Body of pancreas (tissue), 4 donors: ENCODE measurements around the gene GRK6. TPM values are rescaled to one million over a fixed set of nuclear protein-coding genes. Genes with fewer than 3 reads are reported as not detected.
"Not testable (repeated sequence)": the region's sequence is repeated elsewhere in the genome, so short reads cannot be mapped to it uniquely, and the experiment has no call there.

Experiments
- ATAC-seq: fragments of 150-250 bp; one replicate; pipeline ENCODE4 v1.9.1; 2016
- DNase-seq, 4 donors: peaks; one replicate each; pipeline ENCODE4 v3.0.0-alpha.2; 2019
- H3K27ac ChIP-seq, 4 donors: fragments of 200-600 bp; sonication (generic); 1 replicate in 3 of 4; 2 replicates in 1 of 4; pipeline versions ENCODE4 v1.5.1 to v1.6.1; 2016 to 2019; ENCODE audit warnings: mild to moderate bottlenecking in 1 of 4, mixed read lengths in 1 of 4, moderate library complexity in 1 of 4
- H3K27me3 ChIP-seq, 2 donors: fragments of 200-600 bp; sonication (generic); one replicate each; pipeline ENCODE4 v1.6.0; 2016; ENCODE audit warnings: mild to moderate bottlenecking in 1 of 2
- H3K36me3 ChIP-seq, 2 donors: fragments of 200-600 bp; sonication (generic); replicated peaks in 1 of 2; 2 replicates each; pipeline ENCODE4 v1.5.1; 2016; ENCODE audit warnings: low read depth in 2 of 2; ENCODE audit not compliant: insufficient read depth in 1 of 2
- H3K4me1 ChIP-seq: fragments of 200-600 bp; sonication (generic); one replicate; pipeline ENCODE4 v1.6.0; 2016
- H3K4me3 ChIP-seq, 2 donors: fragments of 200-600 bp; sonication (generic); 1 replicate in 1 of 2; 2 replicates in 1 of 2; pipeline ENCODE4 v1.5.1; 2016 to 2019
- H3K9me3 ChIP-seq, 3 donors: fragments of 200-600 bp; sonication (generic); 1 replicate in 2 of 3; 2 replicates in 1 of 3; pipeline ENCODE4 v1.5.1; 2016
- CTCF ChIP-seq, 7 experiments: fragments of 450-650 bp in 4 of 7; fragments of 200-600 bp in 3 of 7; sonication (generic) in 3 of 7; IDR thresholded peaks; one replicate each; pipeline ENCODE4 v1.5.1; 2016 to 2019; ENCODE audit warnings: antibody characterized with exemption in 7 of 7
- POLR2A ChIP-seq, 3 donors: fragments of 450-650 bp; IDR thresholded peaks; one replicate each; pipeline ENCODE4 v1.6.1; 2016; ENCODE audit warnings: antibody characterized with exemption in 3 of 3, mild to moderate bottlenecking in 2 of 3
- WGBS, 2 donors: methylation state at CpG; one replicate each; pipeline ENCODE4 v1.1.5; 2017; 5-methylcytosine and 5-hydroxymethylcytosine counted together
- intact Hi-C: fragments of 100-400 bp; cut with DNase I; formaldehyde crosslinking; loops from one replicate; pipeline ENCODE4 v1.15.1; 2023
- total RNA-seq, 2 donors: library from RNA; depleted of rRNA; stranded (reverse); fragments of >200 nt; gene quantifications; one replicate each; pipeline ENCODE4 v1.1.0, GENCODE V29; 2016

GRK6 gene
- total RNA-seq, 2 donors from 2014 or later: 13.7 to 20.8 TPM

DNA sequence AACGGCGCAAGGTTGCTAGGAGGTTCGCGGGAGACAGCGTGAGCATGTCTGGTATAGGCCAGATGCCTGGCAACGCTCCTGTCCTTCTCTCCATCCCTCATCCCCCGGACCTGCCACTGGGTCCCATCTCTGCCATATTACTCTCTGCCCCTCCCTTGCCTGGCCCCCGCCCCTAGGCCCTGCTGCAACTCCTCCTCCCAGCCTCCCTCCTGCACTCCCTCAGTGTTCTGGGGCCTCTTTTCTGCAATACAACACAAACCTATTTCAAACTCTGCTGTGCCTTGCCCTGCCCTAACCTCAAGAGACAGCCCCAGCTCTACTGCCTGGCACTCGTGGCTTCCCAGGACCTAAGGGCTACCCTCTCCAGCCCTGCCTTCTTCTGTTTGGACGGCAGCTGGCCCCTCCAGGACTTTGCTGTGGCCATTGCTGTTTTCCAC, 55.9 kb downstream of the GRK6 start:
- Histone ChIP-seq H3K9me3 (no peaks in the 10 kb centered on the region), H3K4me1 (peaks cover 15% of the 10 kb centered on the region), H3K36me3 (no peaks in the 10 kb centered on the region), H3K27me3 (no peaks in the 10 kb centered on the region), H3K27ac (no peak overlapping the region), H3K4me3 (no peak overlapping the region)
- 91% methylated on average over 10 of the region's 10 CpGs for WGBS, 2 donors
- intact Hi-C loops: no loop called here
- ATAC-seq: no peak
- DNase-seq: no peak
- TF ChIP-seq POLR2A (IDR thresholded peaks at IDR 0.05) (no peak), CTCF (IDR thresholded peaks at IDR 0.05) (no peak)

DNA sequence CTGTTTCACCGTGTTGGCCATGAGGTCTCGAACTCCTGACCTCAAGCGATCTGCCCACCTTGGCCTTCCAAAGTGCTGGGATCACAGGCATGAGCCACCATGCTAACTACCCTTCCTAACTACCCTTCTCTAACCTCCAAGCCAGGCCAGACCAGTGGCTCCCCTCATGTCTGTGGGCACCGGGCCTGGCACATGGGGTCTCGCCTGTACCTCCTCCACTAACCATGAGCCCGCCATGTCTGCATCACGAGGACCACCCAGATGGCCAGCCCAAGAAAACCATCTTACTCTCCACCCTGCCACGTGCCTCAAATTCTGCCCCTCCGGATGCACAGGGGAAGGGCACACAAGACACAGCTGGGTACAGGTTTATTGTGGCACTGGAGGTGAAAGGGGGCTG, 56.6 kb downstream of the GRK6 start:
- DNase-seq: no peak
- Histone ChIP-seq H3K36me3 (no peaks in the 10 kb centered on the region), H3K27ac (no peak overlapping the region), H3K4me1 (peaks cover 15% of the 10 kb centered on the region), H3K27me3 (no peaks in the 10 kb centered on the region), H3K4me3 (no peak overlapping the region), H3K9me3 (no peaks in the 10 kb centered on the region)
- intact Hi-C loops: no loop called here
- 96 to 100% methylated on average over 8 to 9 of the region's 9 CpGs for WGBS, 2 donors
- ATAC-seq: no peak
- no peak for TF ChIP-seq POLR2A (IDR thresholded peaks at IDR 0.05)
- TF ChIP-seq CTCF (IDR thresholded peaks at IDR 0.05): no peak

DNA sequence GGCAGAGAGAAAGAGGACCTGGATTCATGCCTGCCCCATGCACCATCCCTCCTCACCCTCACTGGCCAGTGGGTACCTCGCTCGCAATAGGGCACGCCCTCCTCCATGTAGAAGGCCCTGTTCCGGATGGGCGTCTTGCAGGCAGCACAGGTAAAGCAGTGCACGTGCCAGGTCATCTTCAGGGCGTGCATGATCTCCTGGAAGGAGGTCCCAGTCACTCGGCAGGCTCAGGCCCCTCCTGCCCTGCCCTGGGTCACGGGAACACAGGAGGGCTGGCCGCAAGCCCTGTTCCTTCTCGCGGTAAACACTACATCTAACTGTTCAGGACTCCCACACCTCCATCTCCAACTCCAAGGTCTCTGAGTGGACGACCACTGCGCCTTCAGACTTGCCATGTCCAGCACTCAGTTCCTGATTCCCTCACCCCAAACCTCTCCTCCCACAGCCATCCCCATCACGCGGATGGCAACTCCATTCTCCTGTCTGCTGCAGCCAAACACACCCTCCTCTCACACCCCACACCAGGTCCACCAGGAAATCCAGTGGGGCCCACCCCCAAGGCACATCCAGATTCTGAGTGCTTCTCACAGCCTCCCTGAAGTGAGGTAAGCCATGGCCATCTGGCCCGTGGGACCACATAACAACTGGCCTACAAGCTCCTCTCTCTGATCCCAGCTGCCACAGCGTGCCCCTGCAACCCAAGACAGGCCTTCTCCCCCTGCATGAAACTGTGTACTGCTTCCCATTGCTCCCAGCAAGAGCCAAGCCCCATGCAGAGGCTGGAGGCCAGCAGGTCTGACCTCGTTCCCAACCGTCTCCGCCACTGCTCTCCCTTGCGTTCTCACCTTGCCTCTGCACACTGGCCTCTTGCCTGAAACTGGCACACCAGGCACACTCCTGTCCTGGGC, 57.8 kb downstream of the GRK6 start:
- TF ChIP-seq CTCF (IDR thresholded peaks at IDR 0.05) (no peak), POLR2A (IDR thresholded peaks at IDR 0.05) (no peak)
- Histone ChIP-seq H3K4me1 (peaks cover 7% of the 10 kb centered on the region), H3K9me3 (no peaks in the 10 kb centered on the region), H3K27me3 (no peaks in the 10 kb centered on the region), H3K4me3 (no peak overlapping the region), H3K36me3 (no peaks in the 10 kb centered on the region), H3K27ac (no peak overlapping the region)
- 88 to 89% methylated on average over 20 to 22 of the region's 22 CpGs for WGBS, 2 donors
- intact Hi-C loops: no loop called here
- ATAC-seq (no peak), DNase-seq (no peak)

GRCh38 chr5:177484902-177485549, 58.5 kb downstream of the GRK6 start:
- Histone ChIP-seq H3K9me3 (no peaks in the 10 kb centered on the region), H3K4me1 (no peaks in the 10 kb centered on the region), H3K27ac (no peak overlapping the region), H3K4me3 (no peak overlapping the region), H3K27me3 (no peaks in the 10 kb centered on the region), H3K36me3 (no peaks in the 10 kb centered on the region)
- WGBS, 2 donors: 69 to 80% methylated on average over 9 to 13 of the region's 13 CpGs
- no peak for TF ChIP-seq POLR2A (IDR thresholded peaks at IDR 0.05)
- no peak for TF ChIP-seq CTCF (IDR thresholded peaks at IDR 0.05)
- intact Hi-C loops: no loop called here
- DNase-seq (no peak), ATAC-seq (no peak)

DNA sequence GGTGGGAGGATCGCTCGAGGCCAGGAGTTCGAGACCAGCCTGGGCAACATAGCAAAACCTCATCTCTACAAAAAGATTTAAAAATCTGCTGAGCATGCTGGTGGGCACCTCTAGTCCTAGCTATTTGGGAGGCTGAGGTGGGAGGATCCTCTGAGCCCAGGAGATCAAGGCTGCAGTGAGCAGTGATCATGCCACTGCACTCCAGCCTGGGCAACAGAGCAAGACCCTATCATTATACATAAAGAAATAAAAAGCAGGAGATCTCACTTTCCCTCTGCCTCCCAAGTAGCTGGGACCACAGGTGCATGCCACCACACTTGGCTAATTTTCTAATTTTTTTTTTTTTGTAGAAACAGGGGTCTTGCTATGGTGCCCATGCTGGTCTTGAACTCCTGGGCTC, 59.3 kb downstream of the GRK6 start:
- not testable (repeated sequence) for DNase-seq

More for the DNA sequence above, 59.3 kb downstream of the GRK6 start:
- whole genome bisulfite sequencing, 2 donors: 56 to 100% methylated on average over 3 of the region's 3 CpGs
- ATAC-seq, H3K4me1 ChIP-seq, intact Hi-C loops, H3K27me3 ChIP-seq, H3K27ac ChIP-seq, H3K36me3 ChIP-seq, H3K9me3 ChIP-seq, H3K4me3 ChIP-seq: not testable (repeated sequence)
